ENCODE measurements around the gene KNDC1. TPM values are rescaled to one million over a fixed set of nuclear protein-coding genes. Genes with fewer than 3 reads are reported as not detected.
A peak's percentile ranks its signal among the peaks of the same experiment; 100 is the strongest.

Gene KNDC1
- total RNA-seq, 2 experiments from 2014 or later: 0.36 to 0.40 TPM

DNA sequence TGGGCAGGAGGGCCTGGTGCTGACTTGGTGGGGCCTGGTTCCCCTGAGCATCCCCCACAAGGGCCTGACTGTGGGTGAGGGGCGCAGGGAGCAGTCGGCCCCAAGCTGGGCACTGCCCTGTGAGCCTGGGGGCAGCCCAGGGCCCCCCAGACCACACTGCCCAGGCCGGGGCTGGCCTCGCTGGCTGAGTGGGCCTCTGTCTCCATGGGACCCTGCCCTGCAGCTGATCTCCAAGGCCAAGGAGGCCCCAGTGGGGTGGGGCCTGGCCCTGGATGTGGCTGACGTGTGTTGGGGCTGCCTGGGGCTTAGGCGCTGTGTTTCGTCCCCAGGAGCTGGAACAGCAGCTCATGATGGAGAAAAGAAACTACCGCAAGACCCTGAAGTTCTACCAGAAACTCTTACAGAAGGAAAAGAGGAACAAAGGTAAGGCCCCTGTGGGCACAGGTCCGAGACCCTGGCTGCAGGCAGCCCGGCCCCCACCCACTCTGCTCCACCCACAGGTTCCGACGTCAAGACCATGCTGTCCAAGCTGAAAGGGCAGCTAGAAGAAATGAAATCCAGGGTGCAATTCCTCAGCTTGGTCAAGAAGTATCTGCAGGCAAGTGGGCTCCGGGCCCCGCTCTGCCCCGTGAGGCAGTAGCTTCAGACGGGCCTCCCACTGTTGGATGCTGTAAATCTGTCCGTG lies 46.5 kb downstream of the KNDC1 start:
- Mint-ChIP-seq H3K27me3 (no peaks in the 10 kb centered on the region), H3K9me3 (no peaks in the 10 kb centered on the region), H3K4me3 (no peak overlapping the region), H3K36me3 (no peaks in the 10 kb centered on the region), H3K27ac (no peak overlapping the region), H3K4me1 (peaks cover 2% of the 10 kb centered on the region)
- DNase-seq (no peak), ATAC-seq (ENCODE audit: low read depth) (no peak)
- POLR2A ChIA-PET: no interaction called here

DNA sequence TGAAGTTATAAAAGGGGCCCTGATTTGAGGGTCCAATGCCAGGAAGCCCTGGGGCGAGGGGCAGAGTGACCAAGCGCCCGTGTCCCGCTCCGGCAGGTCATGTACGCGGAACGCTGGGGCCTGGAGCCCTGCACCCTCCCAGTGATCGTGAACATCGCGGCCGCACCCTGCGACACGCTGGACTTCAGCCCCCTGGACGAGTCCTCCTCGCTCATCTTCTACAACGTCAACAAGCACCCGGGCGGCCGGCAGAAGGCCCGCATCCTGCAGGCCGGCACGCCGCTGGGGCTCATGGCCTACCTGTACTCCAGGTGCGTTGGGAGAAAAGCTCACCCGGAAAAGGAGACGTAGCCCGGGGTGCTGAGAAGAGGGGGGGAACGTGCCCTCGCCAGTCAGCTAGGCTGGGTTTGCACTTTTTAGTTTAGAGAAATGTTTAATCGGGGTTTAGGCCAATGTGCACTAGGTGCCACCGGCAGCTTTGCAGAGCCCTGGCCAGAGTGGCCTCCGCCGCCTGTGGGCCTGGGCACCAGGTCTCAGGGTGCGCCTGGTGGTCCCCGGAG lies 47.1 kb downstream of the KNDC1 start:
- no peak for ATAC-seq (ENCODE audit: low read depth)
- Mint-ChIP-seq H3K4me1 (peaks cover 2% of the 10 kb centered on the region), H3K36me3 (no peaks in the 10 kb centered on the region), H3K9me3 (no peaks in the 10 kb centered on the region), H3K27me3 (no peaks in the 10 kb centered on the region), H3K4me3 (no peak overlapping the region), H3K27ac (no peak overlapping the region)
- POLR2A ChIA-PET: no interaction called here
- DNase-seq: no peak

DNA sequence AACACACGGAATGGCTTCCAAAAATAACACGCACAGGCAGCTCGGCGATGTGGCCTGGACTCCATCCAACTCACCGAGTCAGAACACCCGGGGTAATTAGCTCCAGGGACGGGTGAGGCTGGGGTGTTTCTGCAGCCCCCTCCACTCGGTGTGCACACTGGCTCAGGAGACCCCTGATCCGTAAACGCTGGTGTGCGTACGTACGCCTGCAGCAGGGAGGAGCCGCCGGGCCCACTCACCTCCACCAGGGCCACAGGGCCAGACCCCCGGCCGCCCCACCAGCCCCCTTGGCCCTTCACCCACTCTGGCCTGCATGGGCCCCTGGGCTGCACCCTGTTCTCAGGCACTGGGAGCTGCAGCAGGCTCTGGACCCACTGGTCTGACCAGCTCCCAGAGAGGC lies 47.6 kb downstream of the KNDC1 start:
- H3K9me3 Mint-ChIP-seq: no peaks in the 10 kb centered on the region
- H3K36me3 Mint-ChIP-seq: no peaks in the 10 kb centered on the region
- no peak for ATAC-seq (ENCODE audit: low read depth)
- no peak overlapping the region for H3K4me3 Mint-ChIP-seq
- no peak for DNase-seq
- H3K27me3 Mint-ChIP-seq: no peaks in the 10 kb centered on the region
- POLR2A ChIA-PET: no interaction called here
- peaks cover 2% of the 10 kb centered on the region for H3K4me1 Mint-ChIP-seq
- no peak overlapping the region for H3K27ac Mint-ChIP-seq

DNA sequence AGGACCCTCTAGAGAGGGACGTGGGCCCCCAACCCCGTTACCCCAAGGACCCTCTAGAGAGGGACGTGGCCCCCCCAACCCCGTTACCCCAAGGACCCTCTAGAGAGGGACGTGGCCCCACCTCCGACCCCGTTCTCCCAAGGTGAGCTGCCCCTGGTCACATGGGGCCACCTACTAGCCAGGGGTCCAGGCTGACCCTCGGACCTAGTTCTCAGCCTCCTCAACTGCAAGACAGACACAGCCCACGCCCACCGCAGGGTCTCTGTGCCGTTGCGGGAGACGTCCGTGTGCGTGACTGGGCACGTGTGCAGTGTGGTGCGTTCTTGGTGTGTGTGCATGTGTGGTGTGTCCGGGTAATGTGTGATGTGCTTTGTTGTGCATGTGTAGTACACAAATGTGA lies 48.4 kb downstream of the KNDC1 start:
- POLR2A ChIA-PET: no interaction called here
- Mint-ChIP-seq H3K4me1 (peaks cover 2% of the 10 kb centered on the region), H3K27ac (no peak overlapping the region), H3K9me3 (no peaks in the 10 kb centered on the region), H3K4me3 (no peak overlapping the region), H3K27me3 (no peaks in the 10 kb centered on the region), H3K36me3 (no peaks in the 10 kb centered on the region)
- no peak for ATAC-seq (ENCODE audit: low read depth)
- DNase-seq: no peak

DNA sequence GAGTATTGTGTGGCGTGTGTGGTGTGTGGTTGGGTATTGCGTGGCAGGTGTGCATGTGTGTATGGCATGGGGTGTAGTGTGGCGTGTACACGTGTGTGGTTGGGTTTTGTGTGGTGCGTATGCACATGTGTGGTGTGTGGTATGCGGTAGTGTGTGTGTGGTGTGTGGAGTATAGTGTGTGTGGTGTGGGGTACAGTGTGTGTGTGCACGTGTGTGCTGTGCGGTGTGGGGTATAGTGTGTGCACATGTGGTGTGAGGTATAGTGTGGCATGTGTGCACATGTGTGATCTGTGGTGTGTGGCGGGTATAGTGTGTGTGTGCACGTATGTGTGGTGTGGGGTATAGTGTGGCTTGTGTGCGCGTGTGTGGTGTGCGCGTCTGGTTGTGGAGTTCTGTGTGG lies 49.1 kb downstream of the KNDC1 start:
- no peak for DNase-seq
- Mint-ChIP-seq H3K4me1 (peaks cover 2% of the 10 kb centered on the region), H3K4me3 (no peak overlapping the region), H3K27ac (no peak overlapping the region), H3K36me3 (no peaks in the 10 kb centered on the region), H3K9me3 (no peaks in the 10 kb centered on the region), H3K27me3 (no peaks in the 10 kb centered on the region)
- ATAC-seq (ENCODE audit: low read depth): no peak
- POLR2A ChIA-PET: no interaction called here

DNA sequence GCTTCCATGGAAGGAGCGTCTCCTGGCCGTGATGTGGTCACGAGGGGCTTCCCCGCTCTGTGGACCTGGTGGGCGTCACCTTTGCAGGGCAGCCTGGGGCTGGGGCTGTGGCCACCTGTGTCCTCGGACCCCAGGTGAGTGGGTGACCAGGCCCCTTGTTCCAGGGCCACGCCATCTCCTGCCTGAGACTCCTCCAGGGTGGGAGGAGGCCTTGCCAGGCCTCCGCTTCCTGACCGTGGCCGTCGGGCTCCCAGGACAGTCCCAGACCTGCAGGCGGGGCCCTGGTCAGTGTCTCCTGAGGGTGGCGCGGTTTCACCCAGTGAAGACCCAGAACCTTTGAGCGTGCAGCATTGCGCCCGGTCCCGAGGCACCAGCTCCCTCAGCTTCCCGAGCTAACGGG lies 49.6 kb downstream of the KNDC1 start:
- H3K27me3 Mint-ChIP-seq: no peaks in the 10 kb centered on the region
- no peak for ATAC-seq (ENCODE audit: low read depth)

DNA sequence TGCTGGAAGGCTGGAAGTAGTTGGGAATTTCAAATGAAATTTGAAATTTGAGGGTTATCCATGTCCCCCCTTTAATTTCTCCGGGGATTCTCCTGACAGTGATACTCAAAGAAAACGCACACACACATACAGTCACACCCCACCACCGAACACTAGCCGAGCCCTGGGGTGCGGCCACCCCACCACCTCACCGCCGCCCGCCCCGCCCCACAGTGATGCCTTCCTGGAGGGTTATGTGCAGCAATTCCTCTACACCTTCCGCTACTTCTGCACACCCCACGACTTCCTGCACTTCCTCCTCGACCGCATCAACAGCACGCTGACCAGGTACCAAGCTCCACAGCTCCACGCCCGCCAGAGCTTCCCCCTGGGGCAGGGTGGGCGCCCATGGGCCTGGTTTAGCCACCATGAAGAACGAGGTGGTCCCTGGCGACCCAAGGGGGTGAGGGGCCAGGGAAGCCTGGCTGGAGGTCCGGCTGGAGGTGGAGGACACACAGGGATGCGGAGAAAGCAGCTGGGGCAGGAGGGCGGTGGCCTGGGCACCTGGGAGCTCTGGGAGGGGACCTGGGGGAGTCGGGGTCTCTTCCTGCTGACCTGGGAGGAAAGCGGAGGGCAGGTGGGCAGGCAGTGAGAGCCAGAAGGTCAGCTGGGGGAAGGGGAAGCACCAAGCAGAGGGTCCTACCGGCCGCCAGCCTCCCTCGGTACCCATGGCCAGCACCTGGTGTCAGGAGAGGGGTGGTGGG lies 50.5 kb downstream of the KNDC1 start:
- Mint-ChIP-seq H3K4me1 (peaks cover 2% of the 10 kb centered on the region), H3K27ac (peak overlapping the region; percentile 61), H3K4me3 (peak overlapping the region; percentile 59), H3K27me3 (no peaks in the 10 kb centered on the region), H3K9me3 (no peaks in the 10 kb centered on the region), H3K36me3 (no peaks in the 10 kb centered on the region)
- POLR2A ChIA-PET: no interaction called here
- DNase-seq (no peak), ATAC-seq (ENCODE audit: low read depth) (peak; percentile 39)

More for the DNA sequence above, 49.6 kb downstream of the KNDC1 start:
- Mint-ChIP-seq H3K9me3 (no peaks in the 10 kb centered on the region), H3K27ac (no peak overlapping the region), H3K4me1 (peaks cover 2% of the 10 kb centered on the region), H3K4me3 (no peak overlapping the region), H3K36me3 (no peaks in the 10 kb centered on the region)
- POLR2A ChIA-PET: no interaction called here
- no peak for DNase-seq

DNA sequence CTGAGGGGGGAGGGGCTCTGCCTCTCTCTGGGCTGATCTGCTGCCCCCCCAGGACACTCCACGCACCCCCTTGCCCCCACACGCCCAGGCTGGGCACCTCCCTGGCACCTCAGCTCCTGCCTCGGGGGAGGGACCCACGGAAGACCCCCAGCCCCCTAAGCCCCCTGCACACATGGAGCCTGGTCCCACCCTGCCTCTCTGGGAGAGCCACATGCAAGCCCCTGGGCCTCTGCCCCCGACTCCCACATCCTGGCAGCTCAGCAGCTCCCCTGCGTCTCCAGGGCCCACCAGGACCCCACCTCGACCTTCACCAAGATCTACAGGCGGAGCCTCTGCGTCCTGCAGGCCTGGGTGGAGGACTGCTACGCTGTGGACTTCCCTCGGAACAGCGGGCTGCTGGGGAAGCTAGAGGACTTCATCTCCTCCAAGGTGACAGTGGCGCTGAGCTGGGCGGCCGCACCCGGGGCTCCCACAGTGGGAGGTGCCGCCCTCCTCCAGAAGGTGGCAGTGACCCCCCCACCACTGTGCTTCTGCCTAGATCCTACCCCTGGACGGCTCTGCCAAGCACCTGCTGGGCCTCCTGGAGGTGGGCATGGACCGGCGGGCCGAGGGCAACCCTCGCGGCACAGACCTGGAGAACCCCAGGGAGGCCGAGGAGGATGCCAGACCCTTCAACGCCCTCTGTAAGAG lies 51.3 kb downstream of the KNDC1 start:
- Mint-ChIP-seq H3K36me3 (no peaks in the 10 kb centered on the region), H3K4me1 (peaks cover 2% of the 10 kb centered on the region), H3K4me3 (no peak overlapping the region), H3K9me3 (no peaks in the 10 kb centered on the region), H3K27ac (no peak overlapping the region), H3K27me3 (no peaks in the 10 kb centered on the region)
- ATAC-seq (ENCODE audit: low read depth): no peak
- no peak for DNase-seq
- POLR2A ChIA-PET: no interaction called here

DNA sequence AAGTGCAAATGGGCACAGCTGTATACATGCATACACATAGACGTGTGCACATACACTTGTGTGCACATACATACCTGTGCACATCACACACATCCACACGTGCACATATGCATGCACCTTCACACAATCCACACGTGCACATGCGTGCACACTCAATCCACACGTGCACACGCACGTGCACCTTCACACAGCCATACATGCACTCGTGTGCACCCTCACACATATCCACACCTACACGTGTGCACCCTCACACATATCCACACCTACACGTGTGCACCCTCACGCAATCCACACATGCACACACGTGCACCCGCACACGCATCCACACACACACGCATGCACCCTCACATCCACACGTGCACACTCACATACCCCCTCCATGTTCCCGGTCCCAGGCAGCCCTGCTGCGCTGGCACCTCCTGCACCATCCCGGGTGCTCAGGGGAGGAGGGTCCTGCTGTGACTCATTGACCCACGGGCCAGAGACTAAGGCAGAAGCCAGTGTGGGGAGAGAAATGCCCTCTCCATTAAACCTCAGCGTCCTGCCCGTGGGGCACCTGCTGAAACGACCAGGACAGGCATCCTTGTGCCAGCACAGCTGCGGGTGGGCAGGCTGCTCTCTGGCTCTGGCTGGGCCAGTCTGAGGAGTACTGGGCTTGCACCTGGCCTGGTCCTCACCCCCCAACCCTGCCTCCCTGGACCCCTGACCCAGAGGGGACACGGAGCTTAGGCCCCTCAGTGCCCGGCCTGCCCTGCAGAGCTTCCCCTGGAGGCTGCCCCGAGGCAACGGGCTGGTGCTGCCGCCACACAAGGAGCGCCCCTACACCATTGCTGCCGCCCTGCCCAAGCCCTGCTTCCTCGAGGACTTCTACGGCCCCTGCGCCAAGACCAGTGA lies 52.2 kb downstream of the KNDC1 start:
- peaks cover 2% of the 10 kb centered on the region for H3K4me1 Mint-ChIP-seq
- no peak overlapping the region for H3K27ac Mint-ChIP-seq
- H3K36me3 Mint-ChIP-seq: no peaks in the 10 kb centered on the region
- no peaks in the 10 kb centered on the region for H3K9me3 Mint-ChIP-seq
- no peak overlapping the region for H3K4me3 Mint-ChIP-seq
- POLR2A ChIA-PET: no interaction called here
- DNase-seq: no peak
- no peaks in the 10 kb centered on the region for H3K27me3 Mint-ChIP-seq
- no peak for ATAC-seq (ENCODE audit: low read depth)

DNA sequence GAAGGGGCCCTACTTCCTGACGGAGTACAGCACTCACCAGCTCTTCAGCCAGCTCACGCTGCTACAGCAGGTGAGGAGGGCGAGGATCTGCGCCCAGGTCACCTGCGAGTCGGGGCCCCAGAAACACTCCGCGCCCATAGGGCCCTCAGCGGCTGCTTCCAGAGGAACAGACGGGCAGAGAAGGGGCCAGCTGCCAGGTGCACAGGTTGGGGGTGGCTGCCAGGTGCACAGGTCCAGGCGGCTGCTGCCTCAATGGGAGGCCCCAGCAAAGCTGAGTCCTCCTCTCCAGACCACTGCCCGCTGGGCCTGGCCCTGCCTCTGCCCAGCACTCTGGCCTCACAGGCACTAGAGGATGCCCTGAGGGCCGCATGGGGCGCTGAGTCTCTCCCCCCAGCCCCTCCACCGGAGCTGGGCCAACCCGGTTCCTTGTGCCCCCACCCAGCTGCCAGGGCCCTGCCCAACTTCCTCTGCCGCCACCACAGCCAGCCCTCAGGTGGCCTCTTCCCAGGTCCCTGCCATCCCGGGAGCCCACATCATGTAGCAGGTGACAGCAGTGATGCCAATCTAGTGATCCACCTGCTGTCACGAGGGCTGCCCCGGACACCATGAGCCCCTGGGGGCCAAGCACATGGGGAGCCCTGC lies 53.0 kb downstream of the KNDC1 start:
- Mint-ChIP-seq H3K9me3 (no peaks in the 10 kb centered on the region), H3K36me3 (no peaks in the 10 kb centered on the region), H3K4me1 (peaks cover 2% of the 10 kb centered on the region), H3K27ac (no peak overlapping the region), H3K27me3 (no peaks in the 10 kb centered on the region), H3K4me3 (no peak overlapping the region)
- POLR2A ChIA-PET: no interaction called here
- DNase-seq (no peak), ATAC-seq (ENCODE audit: low read depth) (no peak)

DNA sequence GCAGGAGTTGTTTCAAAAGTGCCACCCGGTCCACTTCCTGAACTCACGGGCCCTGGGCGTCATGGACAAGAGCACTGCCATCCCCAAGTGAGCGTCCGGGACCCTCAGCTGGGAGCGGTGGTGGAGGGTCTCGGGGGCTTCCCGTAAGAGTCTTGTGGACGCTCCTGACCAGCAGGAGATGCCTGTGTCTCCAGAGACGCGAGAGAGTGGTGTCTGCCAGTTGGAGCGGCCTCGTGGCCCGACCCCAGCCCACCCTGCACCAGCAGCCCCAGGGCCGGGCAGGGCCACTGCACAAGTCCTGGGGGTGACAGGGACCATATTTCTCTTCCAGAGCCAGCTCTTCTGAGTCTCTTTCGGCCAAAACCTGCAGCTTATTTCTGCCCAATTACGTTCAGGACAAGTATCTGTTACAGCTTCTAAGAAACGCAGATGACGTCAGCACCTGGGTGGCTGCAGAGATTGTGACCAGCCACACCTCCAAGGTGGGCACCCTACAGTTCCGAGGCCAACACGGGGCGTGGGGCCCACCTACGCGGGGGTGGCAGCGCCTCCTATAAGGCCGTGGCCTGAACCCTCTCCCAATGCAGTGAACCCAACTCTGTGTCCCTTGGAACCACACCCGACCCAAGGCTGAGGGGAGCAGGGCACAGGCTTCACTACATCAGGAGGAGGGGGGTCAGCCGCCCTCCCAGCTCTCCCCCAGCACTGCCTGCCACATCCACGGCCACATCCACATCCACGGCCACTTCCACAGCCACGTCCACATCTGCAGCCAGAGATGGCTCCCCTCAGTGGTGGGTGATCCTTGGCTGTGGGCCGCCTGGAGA lies 53.8 kb downstream of the KNDC1 start:
- no peaks in the 10 kb centered on the region for H3K36me3 Mint-ChIP-seq
- no peak for ATAC-seq (ENCODE audit: low read depth)
- peaks cover 2% of the 10 kb centered on the region for H3K4me1 Mint-ChIP-seq
- DNase-seq: no peak
- H3K27me3 Mint-ChIP-seq: no peaks in the 10 kb centered on the region
- H3K27ac Mint-ChIP-seq: no peak overlapping the region
- no peaks in the 10 kb centered on the region for H3K9me3 Mint-ChIP-seq
- POLR2A ChIA-PET: no interaction called here
- H3K4me3 Mint-ChIP-seq: no peak overlapping the region
